Limb (tissue), 2 donors: ENCODE data around the gene MST1.

ENCODE experiments used
- DNase-seq, 2 donors: peaks; one replicate each; pipeline ENCODE4 v3.0.0-alpha.2; 2016; ENCODE audit errors: extremely low spot score in 2 of 2

Gene MST1

DNA sequence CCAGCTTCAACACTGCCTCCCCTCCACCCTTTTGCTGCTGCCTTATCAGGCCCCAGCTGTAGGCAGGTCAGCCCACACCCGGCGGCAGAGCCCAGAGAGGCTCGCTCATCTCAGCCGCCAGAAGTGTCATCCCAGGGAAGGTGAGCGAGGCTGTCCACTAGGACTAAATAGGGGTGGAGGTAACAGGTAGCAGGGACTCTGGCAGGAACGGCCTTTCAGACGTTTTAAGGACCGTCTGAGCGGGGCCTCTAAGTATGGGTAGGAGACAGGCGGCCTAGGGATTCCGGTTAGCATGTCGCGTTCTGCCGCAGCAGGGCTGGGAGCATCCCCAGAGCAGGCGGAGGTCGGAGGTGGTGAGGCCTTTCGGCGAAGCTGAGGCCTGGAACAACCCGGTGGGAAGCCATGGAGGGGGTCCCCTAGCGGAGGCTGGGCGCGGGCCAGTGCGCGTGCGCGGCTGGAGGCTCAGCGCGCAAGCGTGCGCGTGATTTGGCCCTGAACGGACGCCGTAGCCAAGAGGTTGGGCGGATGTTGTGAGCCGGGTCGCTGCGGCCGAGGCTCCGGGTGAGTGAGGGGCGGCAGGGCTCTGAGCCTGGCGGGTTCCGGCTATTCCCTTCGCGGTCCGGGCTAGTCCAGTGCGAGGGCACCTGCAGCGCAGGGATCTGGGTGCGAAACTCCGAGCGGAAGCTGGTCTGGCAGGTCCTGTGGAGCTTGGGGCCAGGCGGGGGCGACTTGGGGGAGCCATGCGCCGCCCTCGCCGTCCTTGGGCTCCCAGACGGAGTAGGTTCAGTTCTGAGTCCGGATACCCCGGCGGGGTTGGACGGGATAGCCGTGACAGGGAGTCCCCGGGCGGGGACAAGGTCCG is at the start of gene MST1, which contains the start of gene RNF123:
Gene MST1 (minus strand): TSS at position 429 of the 862 bp plus-strand sequence. CDS start 783 bp downstream, outside the sequence.
Gene RNF123 (plus strand): TSS at position 512 of the 862 bp plus-strand sequence. CDS start 1,609 bp downstream, outside the sequence.
- peak; percentile 88 to 96 for DNase-seq

DNA sequence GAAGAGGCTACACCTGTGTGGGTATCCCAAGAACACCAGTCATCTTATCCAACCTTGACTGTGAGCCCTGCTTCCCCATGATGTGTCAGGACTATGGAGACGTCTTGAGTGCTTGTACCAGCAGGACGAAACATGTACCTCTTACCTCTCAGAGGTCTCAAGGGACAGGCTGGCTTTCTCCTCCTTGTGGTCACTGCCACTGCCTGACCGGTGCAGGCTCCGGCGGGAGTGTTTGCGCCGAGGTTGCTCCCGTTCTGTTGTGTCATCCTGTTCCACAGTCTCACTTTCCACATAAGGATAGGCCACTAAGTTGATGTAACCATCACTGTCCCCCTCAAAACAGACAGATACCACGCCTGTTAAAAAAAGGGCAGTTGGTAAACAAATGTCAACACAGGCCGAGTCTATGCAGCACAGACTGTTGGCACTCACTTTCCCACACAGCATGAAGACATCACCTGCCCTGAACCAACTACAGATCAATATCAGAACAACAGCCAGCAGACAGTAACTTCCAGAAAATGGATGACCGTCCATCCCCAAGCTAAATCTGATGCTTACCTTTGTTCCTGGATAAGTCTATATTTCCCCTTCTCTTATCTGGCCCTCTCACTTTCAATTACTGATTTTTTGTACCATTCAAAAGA is 48.9 kb upstream of the MST1 start:
- DNase-seq = no peak

DNA sequence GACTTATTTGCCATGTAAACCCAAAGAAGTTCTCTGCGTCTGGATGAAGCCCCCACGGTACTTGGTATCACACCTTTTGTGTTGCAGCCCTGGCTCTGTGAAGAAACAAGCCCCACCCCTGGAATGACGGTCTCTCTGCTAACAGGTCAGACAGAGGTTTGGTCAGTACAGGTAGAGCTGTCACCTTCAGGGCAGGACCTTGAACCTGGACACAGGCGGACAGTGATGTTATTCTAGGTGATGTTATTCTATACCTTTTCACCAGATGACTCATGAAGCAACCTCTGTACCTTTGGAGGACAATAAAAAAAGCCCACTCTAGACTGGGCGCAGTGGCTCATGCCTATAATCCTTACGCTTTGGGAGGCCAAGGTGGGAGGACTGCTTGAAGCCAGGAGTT is 45.5 kb upstream of the MST1 start:
- no peak for DNase-seq

DNA sequence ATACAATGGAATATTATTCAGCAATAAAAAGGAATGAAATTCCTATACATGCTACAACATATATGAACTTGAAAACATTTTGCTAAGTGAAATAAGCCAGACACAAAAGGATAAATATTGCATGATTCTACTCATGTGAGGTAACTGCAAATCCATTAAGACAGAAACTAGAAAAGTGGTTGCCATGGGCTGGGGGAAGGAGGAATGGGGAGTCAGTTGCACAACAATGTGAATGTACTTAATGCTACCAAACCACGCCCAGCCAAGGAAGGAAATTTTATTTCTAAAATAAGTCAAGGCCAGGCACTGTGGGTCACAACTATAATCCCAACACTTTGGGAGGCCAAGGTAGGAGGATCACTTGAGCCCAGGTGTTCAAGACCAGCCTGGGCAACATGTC is 44.3 kb upstream of the MST1 start:
- no peak for DNase-seq

DNA sequence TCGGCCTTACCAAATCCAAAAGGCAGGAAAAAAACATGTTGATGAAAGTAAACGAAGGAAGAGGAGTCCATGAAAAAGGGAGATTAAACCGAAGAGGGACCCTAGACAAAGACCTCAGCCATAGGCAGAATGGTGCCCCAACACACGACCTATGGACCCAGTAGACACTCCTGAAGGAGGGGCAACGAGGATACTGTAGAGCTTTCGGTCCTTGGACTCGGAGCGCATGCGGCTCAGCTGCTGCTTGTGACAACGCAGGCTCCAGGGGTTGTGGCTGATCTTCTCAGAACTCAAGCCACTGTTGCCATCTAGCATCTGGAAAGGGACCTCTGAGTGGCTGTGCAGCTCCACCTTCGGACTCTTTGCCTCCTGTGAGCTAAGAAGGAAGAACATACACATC is 43.3 kb upstream of the MST1 start:
- DNase-seq = no peak

DNA sequence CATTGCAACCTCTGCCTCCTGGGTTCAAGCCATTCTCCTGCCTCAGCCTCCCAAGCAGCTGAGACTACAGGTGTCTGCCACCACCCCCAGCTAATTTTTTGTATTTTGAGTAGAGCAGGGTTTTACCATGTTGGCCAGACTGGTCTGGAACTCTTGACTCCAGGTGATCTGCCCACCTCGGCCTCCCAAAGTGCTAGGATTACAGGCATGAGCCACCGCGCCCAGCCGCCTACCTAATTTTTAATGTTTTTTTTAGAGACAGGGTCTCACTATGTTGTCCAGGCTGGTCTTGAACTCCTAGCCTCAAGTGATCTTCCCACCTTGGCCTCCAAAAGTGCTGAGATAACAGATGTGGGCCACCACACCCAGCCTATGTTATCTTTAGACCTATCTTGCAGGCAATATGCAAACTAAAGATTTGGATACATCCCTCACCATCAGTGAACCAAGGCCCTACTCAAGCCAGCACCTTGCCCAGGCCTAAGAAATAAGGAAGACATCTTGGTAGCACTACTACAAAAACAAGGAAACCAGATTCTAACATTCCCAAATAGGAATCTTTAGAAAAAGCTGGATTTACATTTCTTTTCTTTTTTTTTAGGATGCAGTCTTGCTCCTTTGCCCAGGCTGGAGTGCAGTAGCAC is 40.8 kb upstream of the MST1 start:
- no peak for DNase-seq

DNA sequence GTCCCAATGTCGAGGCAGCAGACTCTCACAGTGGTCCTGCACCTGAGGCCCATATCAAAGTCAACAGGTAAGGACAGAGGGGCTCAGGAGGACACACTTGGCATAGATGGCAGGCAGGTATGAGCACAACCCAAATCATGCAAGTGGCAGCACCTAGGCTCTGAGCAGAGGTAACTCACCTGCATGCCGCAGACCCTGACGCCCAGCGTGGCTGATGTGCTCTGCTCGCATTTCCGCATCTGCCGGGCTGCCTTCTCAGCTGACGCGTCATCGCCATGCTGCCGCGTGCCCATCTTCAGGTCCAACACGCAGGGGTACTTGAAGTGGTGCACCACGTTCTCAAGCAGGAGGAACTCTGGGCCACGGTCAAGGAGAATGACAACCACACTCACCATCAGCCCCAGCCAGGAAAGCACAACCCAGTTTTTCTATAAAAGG is 38.7 kb upstream of the MST1 start:
- no peak for DNase-seq

DNA sequence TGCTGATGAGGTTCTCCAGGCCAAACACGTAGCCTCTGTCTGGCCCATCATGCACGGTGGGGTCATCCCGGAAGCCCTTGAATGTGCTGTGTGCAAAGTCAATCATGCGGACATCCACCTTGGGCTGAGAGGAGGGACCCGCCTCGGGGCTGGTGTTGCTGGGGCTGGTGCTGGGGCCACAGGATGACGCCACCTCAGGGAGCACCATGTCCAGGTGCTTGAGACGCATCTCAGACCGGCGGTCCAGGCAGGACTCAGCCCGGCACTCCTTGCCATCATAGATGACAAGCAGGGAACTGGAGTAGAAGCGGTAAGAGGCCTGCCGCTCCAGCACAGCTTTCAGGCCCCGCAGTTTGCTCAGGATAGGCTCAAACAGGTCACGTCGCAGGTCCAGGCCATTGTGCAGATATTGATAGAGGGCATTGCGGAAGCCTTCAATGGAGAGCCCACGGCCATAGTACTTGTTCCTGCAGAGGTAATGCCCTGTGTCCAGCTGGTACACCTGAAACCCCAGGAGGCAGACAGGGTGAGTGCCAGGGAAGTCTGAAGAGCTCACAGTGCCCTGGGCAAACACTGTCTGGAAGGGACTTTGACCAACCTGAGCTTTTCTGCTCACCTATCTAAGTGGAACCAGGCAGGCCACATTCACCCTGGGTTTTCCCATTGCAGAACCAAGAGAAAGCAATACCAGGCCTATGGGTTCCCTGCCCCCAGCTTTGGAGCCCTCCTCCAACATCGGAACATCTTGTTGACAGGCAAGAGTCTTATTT is 38.1 kb upstream of the MST1 start:
- DNase-seq = no peak

DNA sequence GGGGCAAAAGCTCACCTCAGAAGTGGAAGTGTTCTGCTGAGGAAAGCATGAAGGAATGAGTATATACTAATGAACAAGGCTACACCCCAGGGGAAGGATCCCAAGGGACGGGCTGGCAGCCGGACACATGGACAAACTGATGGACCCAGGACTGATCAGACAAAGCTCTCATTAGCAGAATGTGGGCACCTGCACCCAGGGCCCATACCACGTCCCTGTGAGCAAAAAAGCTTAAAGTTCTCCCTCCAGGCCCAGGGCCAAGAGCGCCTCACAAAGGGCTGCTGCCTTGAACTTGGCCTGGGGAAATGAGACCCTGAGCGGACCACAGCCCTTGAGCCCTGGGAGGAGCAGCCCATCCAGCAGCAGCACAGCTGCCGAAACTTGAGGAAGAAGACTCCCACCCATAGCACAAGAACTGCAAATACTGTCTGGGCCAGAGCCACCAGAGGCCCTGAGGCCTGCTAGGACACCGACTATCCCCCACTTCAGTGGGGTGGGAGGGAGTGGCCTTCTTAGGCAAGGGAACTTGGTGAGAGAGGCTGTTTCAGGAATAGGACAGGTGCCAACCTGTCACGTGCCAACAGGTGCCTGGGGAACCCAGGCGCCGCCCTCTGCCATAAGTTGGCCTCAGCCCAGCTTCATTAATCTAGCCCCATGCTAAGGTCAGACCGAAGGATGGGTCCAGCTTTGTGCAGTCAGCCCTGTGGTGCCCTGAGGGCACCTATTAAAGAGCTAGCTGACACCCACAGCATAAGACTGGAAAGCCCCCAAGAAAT is 36.8 kb upstream of the MST1 start:
- DNase-seq = no peak

DNA sequence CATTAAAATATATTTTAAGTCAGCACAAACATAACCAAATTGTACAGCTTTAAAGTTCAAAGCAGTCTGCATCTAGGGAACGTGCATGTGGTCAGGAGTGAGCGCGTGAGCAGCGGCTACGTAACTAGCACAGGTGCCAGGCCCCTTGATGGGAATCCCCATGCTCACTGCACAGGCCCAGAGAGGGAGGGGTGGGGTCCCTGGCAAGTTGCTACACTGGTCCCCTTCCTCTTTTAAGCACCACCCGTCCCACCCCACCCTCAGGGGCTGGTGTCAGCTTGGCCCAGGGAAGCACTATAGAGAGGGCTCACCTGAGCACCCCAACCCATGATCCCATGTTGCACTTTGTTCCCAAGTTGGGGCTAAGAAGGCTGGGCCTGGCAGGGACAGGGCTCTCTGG is 35.3 kb upstream of the MST1 start:
- DNase-seq = peak in 1 of 2 donors; percentile 45

DNA sequence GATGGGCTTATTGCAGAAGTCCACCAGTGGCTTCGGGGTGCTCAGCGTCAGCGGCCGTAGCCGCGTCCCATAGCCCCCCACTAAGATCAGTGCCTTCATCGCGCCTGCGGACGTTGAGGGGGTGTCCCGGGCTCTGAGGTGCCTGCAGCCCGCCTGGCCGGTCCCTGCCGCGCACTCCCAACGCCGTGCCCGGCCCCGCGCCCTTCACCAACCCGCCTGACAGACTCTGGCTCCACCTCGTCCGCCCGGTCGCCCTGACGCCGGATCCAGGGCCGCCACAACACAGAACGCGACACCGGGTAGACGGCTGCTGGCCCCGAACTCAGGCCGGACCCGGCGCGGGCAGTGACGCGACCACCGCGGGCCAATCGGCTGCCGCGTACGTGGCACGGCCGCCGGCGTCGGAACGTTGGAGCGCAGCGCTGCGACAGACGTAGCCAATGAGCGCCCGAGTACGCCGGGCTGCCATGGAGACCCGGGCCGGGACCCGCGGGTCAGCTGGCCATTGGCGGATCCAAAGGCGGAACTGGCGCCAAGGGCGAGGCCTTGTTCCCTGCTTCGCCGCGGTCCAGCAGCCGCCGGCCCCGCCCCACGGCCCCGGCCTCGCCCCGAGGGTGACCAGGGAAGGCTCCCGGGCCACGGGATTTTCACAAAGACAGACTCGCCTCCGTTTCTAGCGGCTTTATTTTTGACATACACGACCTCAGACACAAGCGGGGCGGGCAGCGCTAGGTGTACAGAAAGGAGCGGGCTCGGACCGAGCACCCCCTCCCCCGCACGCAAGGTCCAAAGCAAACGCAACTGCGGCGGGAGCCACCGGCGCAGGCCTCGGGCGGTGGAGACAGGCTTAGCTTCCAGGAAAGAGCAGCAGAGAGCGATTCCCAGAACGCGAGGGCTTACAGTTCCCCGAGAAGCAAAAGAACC is 34.6 kb upstream of the MST1 start, which contains the start of gene GMPPB:
Gene GMPPB (minus strand): TSS at position 324 of the 924 bp plus-strand sequence. CDS start 225 bp downstream, at position 99.
- peak; percentile 96 to 97 for DNase-seq

DNA sequence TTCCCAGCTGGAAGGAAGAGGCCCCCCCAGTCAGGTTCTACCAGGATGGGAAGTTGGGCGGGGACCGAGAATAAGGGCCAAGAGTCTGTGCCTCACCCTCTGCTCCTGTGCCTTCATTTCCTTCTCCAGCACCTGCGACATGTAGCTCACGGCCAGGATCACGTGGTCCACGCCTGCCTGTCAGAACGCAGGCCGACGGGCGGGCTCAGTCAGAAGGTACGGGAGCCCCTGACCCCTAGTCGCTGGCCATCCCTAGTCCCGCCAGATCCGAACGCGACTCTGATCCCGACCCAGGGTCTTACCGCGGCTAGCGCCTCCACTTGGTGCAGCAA is 34.0 kb upstream of the MST1 start:
- no peak for DNase-seq

DNA sequence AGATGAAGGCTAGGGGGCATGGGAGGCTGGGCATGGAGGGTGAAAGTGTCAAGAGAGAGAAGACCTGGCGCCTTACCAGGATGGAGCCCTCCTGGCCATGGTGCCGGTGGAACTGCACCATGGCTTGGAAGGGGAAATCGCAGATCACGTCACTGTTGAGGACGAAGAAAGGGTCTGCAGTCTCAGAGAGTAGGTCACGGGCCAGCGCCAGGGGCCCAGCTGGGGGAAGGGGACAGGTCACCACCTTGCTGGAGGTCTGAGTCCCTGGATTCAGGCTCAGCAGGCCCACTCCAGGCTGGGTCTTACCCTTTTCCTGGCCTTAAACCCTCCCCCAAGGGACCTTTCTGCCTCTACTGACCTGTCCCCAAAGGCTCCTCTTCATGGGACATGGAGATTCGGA is 33.6 kb upstream of the MST1 start:
- peak in 1 of 2 donors; percentile 38 for DNase-seq

DNA sequence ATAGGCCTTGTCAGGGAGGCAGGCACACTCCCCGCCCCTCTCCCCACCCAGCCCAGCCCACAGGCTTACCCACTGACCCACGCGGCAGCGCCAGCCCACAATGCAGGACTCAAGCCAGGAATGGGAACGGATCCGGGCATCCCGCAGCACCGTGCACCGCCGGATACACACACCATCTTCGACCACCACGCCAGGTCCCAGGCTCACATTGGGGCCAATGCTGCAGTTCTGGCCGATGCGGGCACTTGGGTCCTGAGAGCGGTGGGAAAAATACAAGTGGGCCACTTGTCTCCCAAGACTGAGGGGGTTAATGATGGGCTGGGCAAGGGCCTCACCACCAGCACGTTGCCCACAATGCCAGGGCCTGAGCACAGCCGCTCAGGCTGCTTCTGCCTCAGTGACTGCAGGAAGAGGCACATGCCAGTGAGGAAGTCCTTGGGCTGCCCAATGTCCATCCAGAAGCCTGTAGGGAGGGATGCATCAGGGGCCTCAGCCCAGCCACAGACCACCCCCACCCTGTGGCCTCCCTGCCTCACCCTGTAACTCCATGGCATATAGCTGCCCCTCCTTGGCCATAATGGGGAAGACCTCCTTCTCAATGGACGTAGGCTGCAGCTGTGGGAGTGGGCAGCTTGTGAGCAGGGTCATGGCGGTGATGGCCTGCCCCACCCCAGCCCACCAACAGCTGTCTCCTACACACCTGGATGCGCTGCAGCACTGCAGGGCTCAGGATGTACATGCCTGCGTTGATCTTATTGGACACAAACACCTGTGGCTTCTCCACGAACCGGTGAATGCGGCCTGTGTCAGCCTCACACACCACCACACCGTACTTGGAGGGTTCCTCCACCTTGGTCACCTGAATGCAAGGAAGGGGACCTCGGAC is 32.9 kb upstream of the MST1 start:
- no peak for DNase-seq

DNA sequence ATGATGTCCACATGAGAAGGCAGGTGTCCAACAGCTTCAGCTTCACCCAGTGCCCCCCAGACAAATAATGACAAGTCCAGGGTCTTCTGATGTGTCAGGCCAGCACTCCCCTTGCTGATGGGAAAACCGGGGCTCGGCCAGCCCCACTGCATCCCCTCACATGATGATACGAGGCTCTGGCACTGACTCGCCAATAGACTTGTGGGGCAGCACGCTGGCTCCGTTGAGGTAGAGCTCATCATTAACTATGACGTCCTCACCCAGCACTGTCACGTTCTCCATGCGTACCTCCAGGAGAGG is 32.3 kb upstream of the MST1 start:
- no peak for DNase-seq

DNA sequence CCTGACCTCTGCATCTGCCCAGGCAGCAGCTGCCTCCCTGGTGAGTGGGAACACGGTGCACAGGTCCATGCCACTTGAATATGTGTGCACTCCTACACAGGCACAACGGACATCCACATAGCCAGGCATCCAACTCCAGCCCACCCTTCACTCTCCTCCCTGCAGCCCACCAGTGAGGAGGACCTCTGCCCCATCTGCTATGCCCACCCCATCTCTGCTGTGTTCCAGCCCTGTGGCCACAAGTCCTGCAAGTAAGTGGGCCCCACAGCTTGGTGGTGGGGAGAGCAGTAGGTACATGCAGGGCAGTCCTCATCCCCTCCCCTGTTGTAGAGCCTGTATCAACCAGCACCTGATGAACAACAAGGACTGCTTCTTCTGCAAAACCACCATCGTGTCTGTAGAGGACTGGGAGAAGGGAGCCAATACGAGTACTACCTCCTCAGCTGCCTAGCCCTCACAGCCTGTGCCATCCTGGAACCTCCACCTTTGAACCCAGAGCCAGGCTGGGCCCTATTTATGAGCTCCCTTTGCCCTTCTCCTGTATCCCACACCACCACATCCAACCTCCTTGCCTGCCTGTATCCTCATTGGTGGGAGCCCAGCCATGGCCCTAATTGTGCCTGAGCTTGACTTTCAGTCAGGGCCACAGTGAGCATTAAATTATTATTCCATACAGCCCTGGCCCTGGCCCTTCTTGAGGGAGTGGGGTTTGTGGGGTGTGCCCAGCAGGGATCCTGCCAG is 31.8 kb upstream of the MST1 start:
- no peak for DNase-seq

DNA sequence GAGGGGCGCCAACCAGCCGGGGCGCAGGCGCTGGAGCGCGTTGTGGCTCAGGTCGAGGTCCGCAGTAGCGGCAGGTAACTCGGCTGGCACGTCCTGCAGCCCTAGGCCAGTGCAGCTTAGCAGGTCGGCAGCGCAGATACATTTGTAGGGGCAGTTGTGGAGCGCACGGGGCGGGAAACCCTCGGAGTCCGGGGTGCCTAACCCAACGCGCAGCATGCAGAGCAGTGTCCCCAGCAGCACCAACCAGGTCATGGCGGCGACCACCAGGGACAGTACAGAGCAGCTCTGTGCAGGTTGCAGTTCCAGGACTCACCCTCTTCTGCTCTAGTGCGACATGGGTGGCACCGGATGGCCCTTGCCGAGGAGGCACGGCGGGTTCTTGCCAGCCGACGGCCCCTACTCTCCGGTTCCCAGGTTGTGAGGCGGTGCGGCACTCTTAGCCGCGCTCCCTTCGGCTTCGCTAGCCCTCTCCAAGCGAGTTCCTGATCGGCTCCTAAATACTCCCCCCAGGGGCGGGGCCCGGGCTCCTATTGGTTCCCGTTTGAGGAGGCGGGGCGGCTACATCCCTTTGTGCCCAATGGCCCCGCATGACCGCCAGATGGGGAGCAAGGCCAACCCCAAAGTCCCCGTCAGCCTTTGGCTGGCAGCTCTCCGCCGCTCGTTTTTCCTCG is 30.1 kb upstream of the MST1 start, which contains the start of gene AMIGO3:
Gene AMIGO3 (minus strand): TSS at position 471 of the 671 bp plus-strand sequence. CDS start 219 bp downstream, at position 252.
- peak; percentile 91 to 94 for DNase-seq
